NCI-H2227 (cell line): Measurements from ENCODE around the gene EI24.

Experiments used
- DNase-seq: peaks from one replicate; lab custom pipeline; 2025; ENCODE audit not compliant: unreplicated experiment; lab: John Stamatoyannopoulos, UW

EI24 gene

DNA sequence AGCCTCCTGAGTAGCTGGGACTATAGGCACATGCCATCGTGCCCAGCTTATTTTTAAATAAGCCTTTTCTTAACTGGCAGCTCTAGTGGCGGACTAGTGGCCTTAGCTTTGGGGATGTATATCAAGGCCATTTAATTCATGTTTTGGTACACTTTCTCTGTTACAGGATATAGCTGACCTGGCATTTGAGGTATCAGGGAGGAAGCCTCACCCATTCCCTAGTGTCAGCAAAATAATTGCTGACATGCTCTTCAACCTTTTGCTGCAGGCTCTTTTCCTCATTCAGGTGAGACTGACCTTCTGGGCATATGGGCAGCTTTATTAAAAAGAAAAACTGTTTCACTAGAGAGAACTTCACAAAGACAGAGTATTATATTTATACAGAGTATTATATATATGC lies 9.5 kb downstream of the EI24 start:
- no peak for DNase-seq

DNA sequence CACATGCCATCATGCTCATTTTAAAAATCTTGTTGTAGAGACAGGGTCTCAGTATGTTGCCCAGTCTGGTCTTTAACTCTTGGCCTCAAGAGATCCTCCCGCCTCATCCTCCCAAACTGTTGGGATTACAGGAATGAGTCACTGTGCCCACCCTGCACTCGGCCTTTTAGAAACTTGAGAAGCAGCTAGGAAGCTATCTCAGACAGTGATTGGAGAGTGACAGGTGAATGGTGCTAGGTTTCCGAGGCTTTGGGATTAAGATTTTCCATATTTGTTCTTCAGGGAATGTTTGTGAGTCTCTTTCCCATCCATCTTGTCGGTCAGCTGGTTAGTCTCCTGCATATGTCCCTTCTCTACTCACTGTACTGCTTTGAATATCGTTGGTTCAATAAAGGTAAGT lies 10.5 kb downstream of the EI24 start:
- no peak for DNase-seq

DNA sequence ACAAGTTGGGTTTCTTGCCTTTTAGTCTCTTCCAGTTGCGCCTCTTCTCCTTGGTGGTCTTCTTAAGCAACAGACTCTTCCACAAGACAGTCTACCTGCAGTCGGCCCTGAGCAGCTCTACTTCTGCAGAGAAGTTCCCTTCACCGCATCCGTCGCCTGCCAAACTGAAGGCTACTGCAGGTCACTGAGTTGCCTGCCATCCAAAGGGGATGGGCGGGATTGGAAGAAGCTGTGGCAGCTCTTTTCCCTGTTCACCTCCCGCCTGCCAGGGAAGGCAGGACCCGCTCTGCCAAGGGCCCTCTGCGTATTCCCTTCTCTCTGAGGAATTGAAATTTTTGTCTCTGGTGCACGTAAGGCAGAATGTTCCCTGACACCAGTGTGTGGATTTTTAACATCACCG lies 14.2 kb downstream of the EI24 start:
- DNase-seq, result no peak

DNA sequence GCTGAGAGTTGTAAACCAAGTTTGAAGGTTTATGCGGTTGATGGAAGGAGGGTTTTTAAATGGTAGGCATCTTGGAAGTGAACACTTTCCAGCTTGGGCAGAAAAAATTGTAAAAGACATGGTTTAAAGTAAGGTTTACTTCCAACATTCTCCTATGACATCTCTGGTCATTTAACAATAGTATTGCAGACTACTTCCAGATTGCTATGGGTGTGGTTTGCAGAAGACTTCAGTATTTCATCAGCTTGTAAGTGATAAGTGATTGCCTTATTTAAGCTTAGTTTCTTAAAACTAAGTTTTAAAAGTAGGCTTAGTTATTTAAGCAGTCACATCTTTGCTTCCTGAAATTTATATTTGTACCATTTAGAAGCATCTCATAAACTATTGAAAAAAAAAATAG lies 16.2 kb downstream of the EI24 start:
- DNase-seq, result no peak

DNA sequence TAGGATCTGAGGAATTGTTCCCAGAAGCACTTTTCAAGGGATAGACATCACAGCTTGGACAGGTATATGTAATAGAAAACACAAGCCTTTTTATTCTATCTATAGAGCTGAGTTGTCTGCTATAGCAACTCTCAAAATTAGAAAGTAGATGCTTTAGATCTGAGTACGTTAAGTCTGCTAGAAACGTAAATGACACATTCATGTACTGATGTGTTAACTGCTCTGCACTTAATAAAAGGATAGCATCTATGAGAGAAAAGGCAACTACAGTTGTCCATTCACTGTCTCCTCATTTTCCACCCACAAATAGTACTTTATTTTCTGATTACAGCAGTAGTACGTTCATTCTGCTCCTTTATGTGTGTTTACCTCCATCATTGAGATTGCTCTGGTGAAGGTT lies 17.3 kb downstream of the EI24 start:
- no peak for DNase-seq

DNA sequence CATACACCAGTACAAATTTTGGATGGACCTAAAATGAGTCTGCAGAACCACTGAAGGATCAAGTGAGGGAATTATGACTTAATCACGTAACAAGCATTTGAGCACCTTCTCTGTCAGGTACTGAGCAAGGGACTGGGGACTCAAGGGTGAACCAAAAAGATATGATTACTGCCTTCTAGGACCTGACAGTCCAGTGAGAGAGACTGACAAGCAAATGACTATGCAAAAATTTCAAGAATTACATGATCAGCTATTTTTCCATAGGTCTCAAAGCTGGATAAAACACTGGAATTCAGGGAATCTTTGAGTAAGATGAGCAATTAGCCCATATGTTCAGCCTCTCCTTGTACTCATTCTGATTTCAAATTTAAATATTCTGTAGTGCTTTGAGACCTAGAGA lies 18.2 kb downstream of the EI24 start:
- DNase-seq, result no peak

DNA sequence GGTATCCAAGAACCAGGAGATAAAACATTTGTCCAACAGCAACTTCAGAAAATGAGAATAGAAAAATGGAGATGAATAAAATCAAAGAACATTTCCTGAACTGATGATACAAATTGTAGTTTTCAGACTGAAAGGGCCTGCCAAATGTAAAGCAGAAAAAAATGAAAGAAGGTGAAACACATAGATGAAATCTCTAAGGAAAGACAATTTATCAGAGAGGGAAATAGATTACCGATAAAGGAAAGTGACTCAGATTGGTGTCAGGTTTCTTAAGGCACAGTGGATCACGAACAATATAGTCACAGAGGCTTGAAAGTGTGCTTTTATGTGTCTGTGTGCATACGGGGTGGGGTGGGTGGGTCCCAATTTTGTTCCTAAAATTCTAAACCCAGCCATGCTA lies 19.2 kb downstream of the EI24 start:
- DNase-seq, result no peak

DNA sequence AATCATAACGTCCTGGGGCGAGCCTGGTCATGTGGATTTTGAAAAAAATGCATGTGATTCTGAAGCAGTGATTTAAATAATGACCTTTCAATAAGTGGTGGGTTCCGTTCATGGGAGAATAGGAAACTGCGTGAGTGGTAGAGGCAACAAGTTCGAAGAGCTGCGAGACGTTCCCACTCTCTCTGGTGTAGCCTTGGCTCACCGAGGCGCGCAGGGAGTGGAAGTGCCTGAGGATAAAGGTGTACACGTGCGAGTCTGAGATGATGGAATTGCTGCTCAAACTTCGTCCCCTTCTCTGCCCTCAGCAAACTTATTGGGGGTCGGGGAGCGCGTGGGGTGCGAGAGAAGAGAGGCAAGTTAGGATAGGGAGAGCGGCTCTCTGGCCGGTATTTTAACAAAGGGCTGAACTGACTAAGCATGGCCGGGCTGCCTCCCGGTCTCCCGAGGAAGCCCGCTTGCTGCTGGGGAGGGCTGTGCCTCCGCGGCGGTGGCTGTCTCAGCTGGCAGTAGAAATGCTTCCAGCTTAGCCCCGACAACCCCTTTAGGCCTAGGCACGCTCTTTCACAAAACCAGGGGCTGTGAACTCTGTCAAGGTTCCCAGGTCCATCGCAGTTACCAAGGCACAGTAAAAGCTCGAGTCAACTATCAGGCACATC lies 22.5 kb downstream of the EI24 start:
- peak; percentile 48 for DNase-seq

DNA sequence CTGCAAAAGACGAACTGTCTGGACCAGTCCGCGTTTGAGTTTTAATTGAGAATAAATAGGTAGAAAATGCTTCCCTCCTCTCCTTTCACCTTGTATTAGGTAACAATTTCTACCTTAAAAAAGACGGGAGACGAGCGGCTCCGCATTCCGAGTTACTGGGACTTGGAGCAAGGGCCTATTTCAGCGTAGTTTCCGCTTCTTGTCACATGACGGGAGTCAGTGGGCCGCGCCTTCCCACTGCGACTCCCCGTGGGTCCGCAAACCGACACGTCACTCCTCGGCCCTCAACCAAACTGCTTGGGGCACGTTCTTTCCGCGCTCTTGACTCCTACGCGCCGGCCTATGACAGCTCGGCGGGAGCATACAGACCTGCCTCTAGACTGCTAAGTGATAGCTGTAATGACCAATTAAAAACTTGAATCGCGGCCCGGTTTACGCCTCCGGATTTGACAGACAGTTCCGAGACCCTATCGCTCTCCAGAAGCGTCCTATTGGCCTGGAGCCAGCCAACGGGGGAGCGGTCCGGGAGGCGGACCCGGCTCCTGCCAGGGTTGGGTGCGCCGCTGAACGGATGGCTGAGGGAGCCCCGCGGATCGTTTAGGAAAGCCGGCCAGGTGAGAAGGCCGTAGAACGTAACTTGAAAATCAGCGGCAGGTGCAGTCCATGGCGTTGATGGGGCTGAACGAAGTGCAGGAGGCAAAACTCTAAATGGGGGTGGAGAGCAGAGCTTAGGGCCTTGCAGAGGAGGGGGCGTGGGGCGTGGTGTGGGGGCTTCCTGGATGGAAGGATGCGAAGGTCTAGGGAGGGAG lies 23.2 kb downstream of the EI24 start, which contains the start of gene STT3A:
Gene STT3A, plus strand, starts transcription at position 548 of the 809 bp plus-strand sequence. CDS start 3,064 bp downstream, outside the sequence.
- DNase-seq, result peak; percentile 98

DNA sequence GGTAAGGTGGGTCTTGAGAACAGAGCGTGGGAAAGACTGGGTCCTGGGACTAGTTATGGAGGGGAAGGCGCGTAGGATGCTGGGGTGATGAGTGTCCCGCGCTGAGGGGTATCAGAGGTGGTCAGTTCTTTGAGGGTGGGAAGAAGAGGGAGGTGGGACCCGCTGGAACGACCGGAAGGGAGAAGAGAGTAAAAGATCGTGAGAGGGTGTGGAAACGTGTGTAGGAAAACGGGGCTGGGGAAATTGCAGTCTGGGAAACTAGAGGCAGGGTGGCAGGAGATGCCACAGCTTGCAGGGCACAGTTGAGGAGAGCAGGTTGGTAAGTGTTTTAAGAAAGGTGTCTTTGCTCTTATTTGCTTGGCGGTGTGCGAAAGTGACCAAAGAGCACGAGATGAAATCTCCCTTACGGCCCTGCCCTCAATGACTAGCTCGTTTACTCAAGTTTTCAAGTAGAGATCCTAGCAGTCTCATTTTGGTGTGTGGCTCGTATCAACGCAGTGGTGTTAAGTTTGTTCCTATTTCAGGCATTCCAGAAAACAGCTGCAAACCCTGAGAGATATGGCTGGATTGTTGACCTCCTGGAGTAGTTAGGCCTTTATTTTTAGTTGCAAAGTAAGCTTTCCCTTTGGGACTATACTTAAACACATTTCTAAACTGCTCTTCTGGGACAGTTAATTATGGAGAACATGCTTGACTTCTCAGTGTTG lies 24.0 kb downstream of the EI24 start:
- DNase-seq, result peak; percentile 57

DNA sequence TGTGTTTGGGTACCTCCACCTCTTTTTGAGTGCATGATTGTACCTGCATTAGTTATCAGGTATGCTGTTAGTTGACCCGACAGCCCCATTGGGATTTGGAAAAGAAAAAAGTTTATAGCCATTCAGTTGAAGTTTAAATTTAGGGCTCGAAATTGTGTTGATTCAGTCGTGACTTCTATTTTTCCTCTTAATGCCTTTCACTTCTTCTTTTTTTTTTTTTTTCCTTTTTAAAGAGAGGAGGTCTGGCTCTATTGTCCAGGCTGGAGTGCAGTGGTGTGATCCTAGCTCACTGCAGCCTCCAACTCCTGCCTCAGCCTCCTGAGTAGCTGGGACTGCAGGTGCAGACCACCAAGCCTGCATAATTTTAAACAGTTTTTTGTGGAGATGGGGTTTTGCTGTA lies 25.7 kb downstream of the EI24 start:
- no peak for DNase-seq

DNA sequence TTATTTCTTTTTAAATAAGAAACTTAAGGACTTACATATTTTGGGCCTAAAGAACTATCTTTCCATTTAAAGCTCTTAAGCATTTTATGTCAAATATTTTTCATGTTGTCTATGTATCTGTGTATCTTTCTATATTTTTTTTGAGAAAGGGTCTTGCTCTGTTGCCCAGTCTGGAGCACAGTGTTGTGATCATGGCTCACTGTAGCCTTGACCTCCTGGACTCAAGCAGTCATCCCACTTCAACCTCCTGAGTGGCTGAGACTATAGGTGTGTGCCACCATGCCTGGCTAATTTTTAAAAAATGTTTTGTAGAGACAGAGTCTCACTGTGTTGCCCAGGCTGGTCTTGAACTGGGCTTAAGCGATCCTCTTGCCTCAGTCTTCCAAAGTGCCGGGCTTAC lies 31.4 kb downstream of the EI24 start:
- DNase-seq, result no peak

DNA sequence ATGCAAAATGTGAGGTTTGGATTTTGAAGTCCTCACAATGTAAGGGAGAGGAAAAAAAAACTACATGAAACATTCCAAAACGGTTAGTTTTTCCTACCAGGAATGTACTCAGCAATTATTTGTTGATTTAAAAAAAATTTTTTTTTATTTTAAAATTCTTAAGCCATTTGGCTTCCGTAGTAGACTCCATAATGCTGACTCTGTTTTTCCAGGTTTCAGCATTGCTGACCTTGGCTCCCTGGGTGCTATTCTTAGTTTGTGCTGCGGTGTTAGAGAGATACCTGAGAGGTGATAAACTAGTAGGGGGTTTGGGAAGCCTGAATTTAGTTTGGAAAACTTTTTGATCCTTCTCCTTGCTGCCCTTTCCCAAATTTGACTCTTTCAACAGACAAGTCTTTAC lies 33.9 kb downstream of the EI24 start:
- DNase-seq, result no peak

DNA sequence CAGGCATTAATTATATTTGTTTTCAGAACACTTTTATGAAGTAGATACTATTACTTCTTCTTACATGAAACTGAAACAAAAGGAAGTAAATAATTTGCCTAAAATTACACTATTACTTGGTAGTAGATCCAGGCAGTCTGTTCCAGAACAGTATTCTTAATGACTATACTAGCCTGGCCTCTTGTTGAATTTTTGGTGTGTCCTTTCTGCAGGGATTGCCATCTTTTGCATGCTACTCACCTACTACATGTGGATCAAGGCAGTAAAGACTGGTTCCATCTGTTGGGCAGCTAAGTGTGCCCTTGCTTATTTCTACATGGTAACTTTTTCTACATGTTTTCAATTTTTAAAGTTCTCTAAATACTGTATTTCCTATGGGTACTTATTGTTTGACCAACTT lies 36.1 kb downstream of the EI24 start:
- no peak for DNase-seq

DNA sequence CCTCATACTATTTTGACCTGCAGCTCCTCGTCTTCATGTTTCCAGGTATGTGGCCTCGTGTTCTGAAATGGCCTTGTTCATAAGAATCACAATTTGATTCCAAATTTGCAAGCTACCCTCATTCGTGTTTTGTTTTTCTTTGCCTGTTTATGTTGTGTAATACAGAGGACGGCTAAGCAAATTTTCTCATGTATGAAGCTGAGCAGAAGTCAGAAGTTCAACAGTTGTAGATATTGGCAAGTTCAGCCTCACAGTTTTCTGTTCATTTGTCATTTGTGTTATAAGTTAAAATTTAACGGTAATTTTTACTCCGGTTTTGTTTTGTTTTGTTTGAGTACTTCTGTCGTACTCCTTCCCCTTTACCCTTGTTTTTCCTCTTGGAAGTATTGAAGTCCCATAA lies 40.3 kb downstream of the EI24 start:
- no peak for DNase-seq

DNA sequence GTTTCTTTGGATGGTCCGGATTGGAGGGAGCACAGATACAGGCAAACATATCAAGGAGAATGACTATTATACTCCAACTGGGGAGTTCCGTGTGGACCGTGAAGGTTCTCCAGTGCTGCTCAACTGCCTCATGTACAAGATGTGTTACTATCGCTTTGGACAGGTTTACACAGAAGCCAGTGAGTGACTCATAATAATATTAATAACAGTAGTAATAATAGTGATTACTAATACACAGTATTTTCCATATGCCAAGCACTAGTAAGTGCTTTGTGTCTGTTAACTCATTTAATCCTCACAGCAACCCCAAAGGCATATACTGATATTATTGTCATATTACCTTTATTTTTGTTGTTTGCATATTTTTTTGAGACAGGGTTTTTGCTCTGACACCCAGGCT lies 49.1 kb downstream of the EI24 start:
- DNase-seq, result no peak

DNA sequence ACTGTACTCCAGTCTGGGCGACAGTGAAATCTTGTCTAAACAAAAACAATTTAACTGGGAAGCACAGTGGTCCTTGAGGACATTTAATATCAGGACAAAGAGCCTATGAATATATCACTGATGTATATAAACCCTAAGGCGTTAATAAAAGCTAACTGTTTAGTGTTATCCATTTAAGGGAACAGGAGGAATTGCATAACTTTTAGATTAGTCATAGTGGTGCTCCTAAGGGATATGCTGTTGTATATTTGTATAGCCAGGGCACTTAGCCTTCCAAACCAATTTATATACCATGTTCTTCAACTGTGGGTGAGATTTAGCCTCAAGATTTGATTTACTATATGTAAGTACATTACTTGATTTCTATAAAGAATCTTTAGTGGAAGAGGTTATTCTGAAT lies 52.7 kb downstream of the EI24 start:
- DNase-seq, result no peak

DNA sequence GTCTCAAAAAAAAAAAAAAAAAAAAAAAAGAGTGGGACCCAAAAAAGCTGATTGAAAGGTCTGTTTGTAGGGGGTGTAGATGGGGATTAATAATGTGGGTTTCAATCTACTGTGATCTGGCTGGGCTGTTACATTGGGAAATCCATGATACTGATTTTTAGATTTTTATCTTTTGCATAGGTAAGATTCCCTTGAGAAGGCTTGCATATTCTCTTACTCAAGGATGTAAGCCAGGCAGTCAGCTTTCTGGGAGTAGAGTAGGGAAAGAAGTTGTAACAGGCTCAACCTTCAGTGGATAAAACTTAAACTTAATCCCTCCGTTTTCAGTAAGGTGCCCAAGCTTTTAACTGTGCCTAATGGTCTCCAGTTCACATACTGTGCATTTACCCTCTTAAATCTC lies 53.8 kb downstream of the EI24 start:
- no peak for DNase-seq

DNA sequence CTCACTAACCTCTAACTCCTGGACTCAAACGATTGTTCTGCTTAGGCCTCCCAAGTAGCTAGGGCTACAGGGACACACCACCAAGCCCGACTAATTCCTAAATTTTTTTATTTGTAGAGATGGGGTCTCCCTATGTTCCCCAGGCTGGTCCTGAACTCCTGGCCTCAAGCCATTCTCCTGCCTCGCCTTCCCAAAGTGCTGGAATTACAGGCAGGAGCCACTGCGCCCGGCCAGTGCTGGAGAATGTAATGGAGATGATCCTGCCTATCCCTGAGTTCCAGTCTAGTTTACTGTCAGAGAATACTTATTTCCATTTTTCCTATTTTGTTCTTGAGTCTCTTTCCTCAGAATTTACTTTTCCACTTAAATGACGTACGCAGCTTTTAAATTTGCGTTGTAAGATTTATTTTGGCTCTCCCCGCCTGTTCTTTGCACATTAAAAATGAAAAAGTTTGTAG lies 55.5 kb downstream of the EI24 start, which contains the start of gene CHEK1:
Gene CHEK1, plus strand, starts transcription at position 408 of the 458 bp plus-strand sequence. CDS start 1,606 bp downstream, outside the sequence.
- DNase-seq, result no peak

DNA sequence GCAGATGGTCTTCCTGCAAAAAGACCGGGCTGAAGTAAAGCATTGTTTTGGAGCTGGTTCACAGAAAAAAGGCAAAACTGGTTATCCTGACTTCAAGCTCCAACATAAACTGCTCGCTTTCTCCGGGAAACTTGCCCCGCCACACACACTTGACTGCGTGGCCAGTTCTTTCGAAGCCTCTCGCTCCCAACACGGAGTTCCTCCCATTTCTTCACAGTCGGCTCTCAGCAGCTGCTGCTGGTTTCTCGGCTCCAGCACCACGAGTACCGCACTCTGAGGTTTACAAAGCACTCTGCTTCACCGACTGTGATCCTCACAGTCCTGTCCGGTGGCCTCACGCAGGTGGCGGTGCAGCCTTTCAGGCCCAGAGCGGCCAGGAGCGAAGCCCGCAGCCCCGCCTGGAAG lies 56.0 kb downstream of the EI24 start:
- no peak for DNase-seq

DNA sequence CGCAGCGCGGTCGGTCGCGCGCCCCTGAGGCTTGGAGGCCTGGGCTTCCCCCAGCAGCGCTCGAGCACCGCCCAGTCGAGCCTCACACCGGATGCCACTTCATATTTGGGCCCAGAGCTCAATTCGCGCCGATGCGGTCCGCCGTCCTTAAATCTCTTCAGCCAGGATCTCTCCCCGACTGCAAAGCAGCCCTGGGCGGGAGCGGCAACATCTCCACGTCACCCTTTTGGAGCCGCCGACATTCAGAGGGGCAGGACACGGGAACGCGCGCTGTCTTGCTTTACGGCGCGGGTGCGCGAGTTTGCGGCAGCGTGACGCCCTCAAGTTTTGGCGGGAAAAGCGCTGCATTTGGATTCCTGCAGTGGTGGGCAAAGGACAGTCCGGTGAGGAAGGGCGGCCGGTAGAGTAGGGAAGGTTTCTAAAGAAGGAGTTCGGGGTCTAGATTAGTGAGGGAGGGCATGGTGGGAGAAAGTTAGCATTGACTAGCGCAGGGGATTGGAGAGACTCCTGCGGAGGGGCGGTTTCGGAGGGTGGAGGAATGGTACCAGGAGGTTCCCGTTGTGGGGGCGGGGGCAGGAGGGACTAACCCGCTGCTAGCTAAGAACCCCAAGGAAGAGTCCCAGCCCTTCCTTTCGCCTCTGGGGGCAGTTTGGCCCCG lies 56.5 kb downstream of the EI24 start:
- peak; percentile 94 for DNase-seq
